Progenitor cell of endocrine pancreas (in vitro differentiated cells): ENCODE measurements around the gene RASA1. TPM values are rescaled to one million over a fixed set of nuclear protein-coding genes. Genes with fewer than 3 reads are reported as not detected.

Experiments
- DNase-seq: peaks from one replicate; pipeline ENCODE4 v3.0.0; 2021; ENCODE audit warnings: low spot score; ENCODE audit not compliant: unreplicated experiment
- H3K27ac Mint-ChIP-seq: 2 replicates; pipeline ENCODE4 v1.8.0; 2021; ENCODE audit warnings: mild to moderate bottlenecking, moderate library complexity, mixed read lengths
- H3K27me3 Mint-ChIP-seq: 2 replicates; pipeline ENCODE4 v1.8.0; 2021; ENCODE audit warnings: mixed read lengths
- H3K36me3 Mint-ChIP-seq: 2 replicates; pipeline ENCODE4 v1.8.0; 2022; ENCODE audit warnings: mixed read lengths; ENCODE audit not compliant: insufficient read depth
- H3K4me1 Mint-ChIP-seq: 2 replicates; pipeline ENCODE4 v1.8.0; 2021; ENCODE audit warnings: low read depth, mixed read lengths
- H3K4me3 Mint-ChIP-seq: 2 replicates; pipeline ENCODE4 v1.8.0; 2021; ENCODE audit warnings: low read depth, mild to moderate bottlenecking, moderate library complexity, mixed read lengths
- H3K9me3 Mint-ChIP-seq: 2 replicates; pipeline ENCODE4 v1.8.0; 2021; ENCODE audit warnings: low read depth, mixed read lengths
- CTCF ChIP-seq: fragments of 200-600 bp; sonication (generic); IDR thresholded peaks from one replicate; pipeline ENCODE4 v1.5.0; 2021; ENCODE audit warnings: antibody characterized with exemption, mild to moderate bottlenecking; ENCODE audit not compliant: unreplicated experiment
- total RNA-seq: library from RNA; stranded (reverse); gene quantifications from 2 replicates; pipeline ENCODE4 v1.2.1, GENCODE V29; 2021

Gene RASA1
- total RNA-seq, 1 donor from 2014 or later = 42.6 TPM

GRCh38 chr5:87311405-87312279 is 44.0 kb downstream of the RASA1 start:
- H3K4me1 Mint-ChIP-seq = peaks cover 28% of the 10 kb centered on the region
- no peak for TF ChIP-seq CTCF

GRCh38 chr5:87313216-87313615 is 45.5 kb downstream of the RASA1 start:
- Mint-ChIP-seq H3K27ac (no peak overlapping the region), H3K4me3 (no peak overlapping the region), H3K9me3 (peaks cover 6% of the 10 kb centered on the region), H3K36me3 (peaks cover 8% of the 10 kb centered on the region), H3K4me1 (peaks cover 24% of the 10 kb centered on the region), H3K27me3 (no peaks in the 10 kb centered on the region)
- no peak for DNase-seq
- TF ChIP-seq CTCF = no peak

More at GRCh38 chr5:87311405-87312279, 44.0 kb downstream of the RASA1 start:
- Mint-ChIP-seq H3K4me3 (no peak overlapping the region), H3K36me3 (peaks cover 7% of the 10 kb centered on the region), H3K27ac (no peak overlapping the region), H3K9me3 (peaks cover 4% of the 10 kb centered on the region), H3K27me3 (no peaks in the 10 kb centered on the region)
- DNase-seq = no peak

- peaks cover 23% of the 10 kb centered on the region for H3K36me3 Mint-ChIP-seq
- no peaks in the 10 kb centered on the region for H3K27me3 Mint-ChIP-seq
- TF ChIP-seq CTCF = no peak
- no peak overlapping the region for H3K4me3 Mint-ChIP-seq
- no peak for DNase-seq
- H3K27ac Mint-ChIP-seq = no peak overlapping the region
- H3K4me1 Mint-ChIP-seq = peaks cover 12% of the 10 kb centered on the region
- peaks cover 16% of the 10 kb centered on the region for H3K9me3 Mint-ChIP-seq
These were observed 51.8 kb downstream of the RASA1 start for GRCh38 chr5:87319469-87319868.

GRCh38 chr5:87321605-87322004 is 53.9 kb downstream of the RASA1 start:
- Mint-ChIP-seq H3K4me3 (no peak overlapping the region), H3K9me3 (peaks cover 16% of the 10 kb centered on the region)

GRCh38 chr5:87322381-87322780 is 54.7 kb downstream of the RASA1 start:
- DNase-seq = no peak
- no peaks in the 10 kb centered on the region for H3K27me3 Mint-ChIP-seq
- H3K36me3 Mint-ChIP-seq = peaks cover 21% of the 10 kb centered on the region
- H3K4me1 Mint-ChIP-seq = peaks cover 13% of the 10 kb centered on the region
- peaks cover 16% of the 10 kb centered on the region for H3K9me3 Mint-ChIP-seq
- no peak overlapping the region for H3K27ac Mint-ChIP-seq
- H3K4me3 Mint-ChIP-seq = no peak overlapping the region
- no peak for TF ChIP-seq CTCF

More at GRCh38 chr5:87321605-87322004, 53.9 kb downstream of the RASA1 start:
- Mint-ChIP-seq H3K36me3 (peaks cover 23% of the 10 kb centered on the region), H3K4me1 (peaks cover 13% of the 10 kb centered on the region), H3K27ac (no peak overlapping the region), H3K27me3 (no peaks in the 10 kb centered on the region)
- no peak for DNase-seq
- no peak for TF ChIP-seq CTCF
